PC-9 (cell line): ENCODE data around the gene RBM10. TPM values are rescaled to one million over a fixed set of nuclear protein-coding genes. Genes with fewer than 3 reads are reported as not detected.

ENCODE experiments used
- BruUV-seq: library from RNA; stranded (reverse); fragments of 400-500 nt; replicated peaks from 2 replicates; lab custom pipeline; 2021; lab: Mats Ljungman, UMichigan
- CTCF ChIA-PET: fragments of 300-600 bp; sonication (Branson Sonifier 250); formaldehyde crosslinking; loops from one replicate; lab custom pipeline; 2022; ENCODE audit warnings: antibody characterized with exemption; lab: Charles Lee
- POLR2A ChIA-PET: fragments of 300-600 bp; sonication (Branson Sonifier 250); formaldehyde crosslinking; loops from one replicate; lab custom pipeline; 2022; ENCODE audit warnings: antibody characterized with exemption; ENCODE audit not compliant: unreplicated experiment; lab: Charles Lee
- DNase-seq, 2 experiments: peaks; one replicate each; pipeline versions ENCODE4 v3.0.0 to v3.0.0-alpha.2; 2015 to 2022; ENCODE audit warnings: mixed read lengths in 1 of 2
- H2AFZ ChIP-seq: fragments of 200-600 bp; sonication (generic); 2 replicates; pipeline ENCODE4 v1.8.1; 2017; ENCODE audit warnings: antibody characterized with exemption
- H3F3A ChIP-seq: fragments of 200-600 bp; sonication (generic); 2 replicates; pipeline ENCODE4 v1.8.1; 2017; ENCODE audit warnings: antibody characterized with exemption, mild to moderate bottlenecking, low read depth; ENCODE audit not compliant: insufficient read depth
- H3K27ac ChIP-seq: fragments of 200-600 bp; sonication (generic); 2 replicates; pipeline ENCODE4 v1.6.1; 2016; ENCODE audit warnings: mixed run types
- H3K27me3 ChIP-seq: fragments of 200-600 bp; sonication (generic); 2 replicates; pipeline ENCODE4 v1.6.1; 2016; ENCODE audit warnings: low read depth, mixed run types; ENCODE audit not compliant: insufficient read depth
- H3K36me3 ChIP-seq: fragments of 200-600 bp; sonication (generic); 2 replicates; pipeline ENCODE4 v1.6.1; 2016; ENCODE audit warnings: low read depth, mixed run types
- H3K4me1 ChIP-seq: fragments of 200-600 bp; sonication (generic); replicated peaks from 2 replicates; pipeline ENCODE4 v1.6.1; 2016; ENCODE audit warnings: mixed run types; ENCODE audit not compliant: insufficient read depth
- H3K4me2 ChIP-seq: fragments of 200-600 bp; sonication (generic); 2 replicates; pipeline ENCODE4 v1.6.1; 2017; ENCODE audit warnings: mixed run types
- H3K4me3 ChIP-seq: fragments of 200-600 bp; sonication (generic); 2 replicates; pipeline ENCODE4 v1.6.1; 2016; ENCODE audit warnings: mixed run types
- H3K79me2 ChIP-seq: fragments of 200-600 bp; sonication (generic); 2 replicates; pipeline ENCODE4 v1.6.1; 2017; ENCODE audit warnings: low read depth, mixed run types
- H3K9me2 ChIP-seq: fragments of 200-600 bp; sonication (generic); 2 replicates; pipeline ENCODE4 v1.8.1; 2017; ENCODE audit warnings: mild to moderate bottlenecking; ENCODE audit not compliant: insufficient read depth
- H3K9me3 ChIP-seq: fragments of 200-600 bp; sonication (generic); 2 replicates; pipeline ENCODE4 v1.8.1; 2016; ENCODE audit warnings: low read depth; ENCODE audit not compliant: insufficient read depth
- H4K20me1 ChIP-seq: fragments of 200-600 bp; sonication (generic); 2 replicates; pipeline ENCODE4 v1.8.1; 2017; ENCODE audit not compliant: insufficient read depth
- EZH2 ChIP-seq: fragments of 200-600 bp; sonication (generic); IDR thresholded peaks from 2 replicates; pipeline ENCODE4 v1.8.0; 2017; ENCODE audit warnings: antibody characterized with exemption, low read depth
- intact Hi-C: fragments of 100-400 bp; cut with micrococcal nuclease; formaldehyde crosslinking; loops from one replicate; pipeline ENCODE4 v1.10.0; 2022; ENCODE audit not compliant: unreplicated experiment
- total RNA-seq: library from RNA; stranded (reverse); gene quantifications from 2 replicates; pipeline ENCODE4 v1.2.3, GENCODE V29; 2021
- TF ChIP-seq, protein P1 (sequence below): fragments of 200-600 bp; sonication (generic); conservative IDR thresholded peaks from 2 replicates; pipeline ENCODE4 v1.6.1; 2017; ENCODE audit warnings: mixed run types, antibody characterized with exemption, mild to moderate bottlenecking, moderate library complexity

The RBM10 gene
- total RNA-seq, 1 experiment from 2014 or later: 34.8 TPM

DNA sequence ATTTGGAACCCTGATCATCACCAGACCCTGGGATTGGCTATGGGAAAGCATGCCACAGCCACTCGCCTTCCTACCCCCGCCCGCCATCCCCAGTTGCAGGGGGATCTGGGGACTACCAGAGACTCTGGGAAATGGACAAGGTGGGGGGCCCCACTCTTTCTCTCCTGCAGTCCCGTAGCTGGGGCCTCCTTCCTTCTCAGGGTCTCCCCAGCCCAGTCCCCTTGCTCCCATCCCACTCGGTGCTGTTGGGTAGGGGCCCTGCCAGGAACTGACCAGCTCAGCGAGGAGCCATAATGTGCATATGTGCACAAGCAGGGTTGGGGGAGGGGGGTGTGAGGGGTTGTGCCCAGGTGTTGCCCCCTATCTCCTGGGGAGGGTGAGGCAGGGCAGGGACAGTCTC, 84.4 kb downstream of the RBM10 start:
- intact Hi-C loops: no loop called here
- DNase-seq: no peak
- POLR2A ChIA-PET: no interaction called here

DNA sequence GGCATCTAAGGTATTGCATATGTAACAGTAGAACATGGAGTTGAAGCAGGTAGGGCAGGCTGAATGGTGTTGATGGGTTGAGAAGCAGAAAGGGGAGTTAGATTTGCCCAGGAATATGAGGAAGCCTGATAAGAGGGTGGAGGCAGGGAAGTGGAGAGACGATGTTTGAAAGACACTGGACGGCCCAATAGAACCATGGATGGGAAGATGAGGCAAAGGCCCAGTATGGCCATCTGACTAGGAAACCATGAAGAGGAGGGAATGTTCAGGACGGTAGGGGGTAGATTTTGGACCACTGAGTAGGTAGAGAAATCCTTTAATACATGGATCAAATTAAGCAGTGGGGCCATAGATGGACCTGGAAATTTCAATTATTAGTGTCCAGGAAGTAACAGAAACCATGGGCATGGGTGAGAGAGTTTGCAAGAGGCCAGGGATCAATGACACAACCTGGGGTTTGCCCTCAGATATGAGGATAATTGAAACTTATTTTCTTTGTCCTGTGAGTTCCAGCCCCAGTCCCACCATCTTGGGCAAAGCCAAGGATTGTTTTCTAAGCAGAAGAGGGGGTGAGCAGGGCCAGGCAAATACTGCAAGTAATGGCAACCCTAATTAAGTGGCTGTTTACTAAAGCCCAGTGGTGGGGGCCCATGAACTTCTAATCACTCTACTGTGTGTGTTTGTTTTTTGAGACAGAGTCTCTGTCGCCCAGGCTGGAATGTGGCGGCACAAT, 85.3 kb downstream of the RBM10 start:
- BruUV-seq: no TSS peak
- no peaks in the 10 kb centered on the region for H3K9me2 ChIP-seq
- H3K4me3 ChIP-seq: no peak overlapping the region
- no peak overlapping the region for H3K27ac ChIP-seq
- no peaks in the 10 kb centered on the region for H3F3A ChIP-seq
- H4K20me1 ChIP-seq: no peaks in the 10 kb centered on the region
- DNase-seq: no peak
- ChIA-PET CTCF (no interaction called here), POLR2A (no interaction called here)
- H2AFZ ChIP-seq: no peak overlapping the region
- no peaks in the 10 kb centered on the region for H3K36me3 ChIP-seq
- TF ChIP-seq EZH2: no peak
- TF ChIP-seq, protein P1, sequence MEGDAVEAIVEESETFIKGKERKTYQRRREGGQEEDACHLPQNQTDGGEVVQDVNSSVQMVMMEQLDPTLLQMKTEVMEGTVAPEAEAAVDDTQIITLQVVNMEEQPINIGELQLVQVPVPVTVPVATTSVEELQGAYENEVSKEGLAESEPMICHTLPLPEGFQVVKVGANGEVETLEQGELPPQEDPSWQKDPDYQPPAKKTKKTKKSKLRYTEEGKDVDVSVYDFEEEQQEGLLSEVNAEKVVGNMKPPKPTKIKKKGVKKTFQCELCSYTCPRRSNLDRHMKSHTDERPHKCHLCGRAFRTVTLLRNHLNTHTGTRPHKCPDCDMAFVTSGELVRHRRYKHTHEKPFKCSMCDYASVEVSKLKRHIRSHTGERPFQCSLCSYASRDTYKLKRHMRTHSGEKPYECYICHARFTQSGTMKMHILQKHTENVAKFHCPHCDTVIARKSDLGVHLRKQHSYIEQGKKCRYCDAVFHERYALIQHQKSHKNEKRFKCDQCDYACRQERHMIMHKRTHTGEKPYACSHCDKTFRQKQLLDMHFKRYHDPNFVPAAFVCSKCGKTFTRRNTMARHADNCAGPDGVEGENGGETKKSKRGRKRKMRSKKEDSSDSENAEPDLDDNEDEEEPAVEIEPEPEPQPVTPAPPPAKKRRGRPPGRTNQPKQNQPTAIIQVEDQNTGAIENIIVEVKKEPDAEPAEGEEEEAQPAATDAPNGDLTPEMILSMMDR: no peak
- H3K4me1 ChIP-seq: no peaks in the 10 kb centered on the region
- H3K9me3 ChIP-seq: no peaks in the 10 kb centered on the region
- H3K27me3 ChIP-seq: no peaks in the 10 kb centered on the region
- peaks cover 14% of the 10 kb centered on the region for H3K79me2 ChIP-seq
- H3K4me2 ChIP-seq: no peak overlapping the region
- intact Hi-C loops: loop anchor here (5.0 kb wide), 2 partner anchors 67 to 132 kb away; no protein-coding TSS in a partner anchor

More for the DNA sequence above, 84.4 kb downstream of the RBM10 start:
- Histone ChIP-seq H4K20me1 (no peaks in the 10 kb centered on the region), H3K4me1 (no peaks in the 10 kb centered on the region), H3K27me3 (no peaks in the 10 kb centered on the region), H3K36me3 (no peaks in the 10 kb centered on the region), H3K9me2 (no peaks in the 10 kb centered on the region), H3K79me2 (peaks cover 7% of the 10 kb centered on the region; the same call in 1 of the 2 replicates), H3K4me3 (no peak overlapping the region), H3K27ac (no peak overlapping the region), H3K4me2 (no peak overlapping the region), H3K9me3 (no peaks in the 10 kb centered on the region), H3F3A (no peaks in the 10 kb centered on the region), H2AFZ (no peak overlapping the region)
- no TSS peak for BruUV-seq
- no peak for TF ChIP-seq EZH2
- TF ChIP-seq, protein P1: no peak
- CTCF ChIA-PET: no interaction called here

DNA sequence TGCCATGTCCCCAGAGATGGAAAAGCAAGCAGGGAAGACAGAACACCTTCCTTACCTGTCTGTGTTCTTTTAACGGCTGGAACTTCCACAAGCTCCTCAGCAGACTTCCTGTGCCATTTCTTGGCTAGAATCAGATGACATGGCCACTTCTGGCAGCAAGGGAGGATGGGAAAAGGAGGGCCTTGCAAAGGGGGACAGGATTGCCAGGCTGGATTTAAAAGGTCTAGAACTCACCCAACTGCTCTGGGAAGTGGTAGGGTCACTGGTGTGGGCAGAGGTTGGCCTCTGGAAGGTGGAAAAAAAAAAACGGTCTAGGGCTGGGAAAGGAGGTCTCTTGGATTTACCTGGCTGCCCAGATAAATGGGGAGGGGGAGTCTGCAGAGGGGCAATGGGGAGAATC, 86.1 kb downstream of the RBM10 start:
- Histone ChIP-seq H3K79me2 (peaks cover 21% of the 10 kb centered on the region), H3K9me2 (no peaks in the 10 kb centered on the region), H3K36me3 (no peaks in the 10 kb centered on the region), H3K4me1 (no peaks in the 10 kb centered on the region), H3K9me3 (no peaks in the 10 kb centered on the region), H2AFZ (no peak overlapping the region), H3K27me3 (no peaks in the 10 kb centered on the region), H3K27ac (no peak overlapping the region), H3F3A (no peaks in the 10 kb centered on the region), H3K4me2 (no peak overlapping the region), H3K4me3 (no peak overlapping the region), H4K20me1 (no peaks in the 10 kb centered on the region)
- DNase-seq: no peak
- intact Hi-C loops: loop anchor here (5.0 kb wide), 2 partner anchors 66 to 131 kb away; no protein-coding TSS in a partner anchor
- CTCF ChIA-PET: interaction anchor here (0.6 kb wide), 1 partner anchor 81 kb away, joined by 3 read pairs; no protein-coding TSS in a partner anchor
- no TSS peak for BruUV-seq
- POLR2A ChIA-PET: no interaction called here
- no peak for TF ChIP-seq EZH2
- TF ChIP-seq, protein P1: no peak
